Fibroblast of mammary gland (primary cell): ENCODE data around the gene AVL9.

Source experiments
- DNase-seq: peaks from one replicate; pipeline ENCODE4 v3.0.0-alpha.2; 2010; ENCODE audit warnings: low read depth
- H3K4me3 ChIP-seq: 2 replicates; pipeline ENCODE4 v1.5.1; 2011; ENCODE audit warnings: low read depth, mild to moderate bottlenecking, low read length, moderate library complexity; ENCODE audit not compliant: control insufficient read depth
- TF ChIP-seq, protein P1 (sequence below): conservative IDR thresholded peaks from 2 replicates; pipeline ENCODE4 v1.5.1; 2011; ENCODE audit warnings: low read depth, low read length, inconsistent platforms; ENCODE audit not compliant: control insufficient read depth, insufficient read depth

The AVL9 gene

DNA sequence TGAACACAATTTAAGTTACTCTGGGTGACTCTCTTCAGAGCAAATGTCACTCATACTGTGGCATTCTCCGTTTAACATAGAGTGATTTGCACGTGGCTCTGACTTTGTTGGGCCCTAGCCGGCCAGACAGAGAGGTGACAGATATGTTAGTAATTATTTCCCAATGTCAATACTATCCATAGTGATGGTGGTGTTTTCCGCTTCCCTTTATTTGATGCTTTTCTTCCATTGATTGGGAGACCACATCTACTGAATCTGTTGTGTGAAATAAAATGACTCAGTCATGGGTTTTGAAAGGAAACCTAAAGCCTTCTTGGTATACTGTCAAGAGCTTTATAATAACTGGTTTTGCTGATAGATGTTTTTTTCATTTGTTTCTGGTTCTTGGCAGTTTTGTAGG, 7.4 kb downstream of the AVL9 start:
- no peak for DNase-seq
- no peak overlapping the region for H3K4me3 ChIP-seq
- TF ChIP-seq, protein P1, sequence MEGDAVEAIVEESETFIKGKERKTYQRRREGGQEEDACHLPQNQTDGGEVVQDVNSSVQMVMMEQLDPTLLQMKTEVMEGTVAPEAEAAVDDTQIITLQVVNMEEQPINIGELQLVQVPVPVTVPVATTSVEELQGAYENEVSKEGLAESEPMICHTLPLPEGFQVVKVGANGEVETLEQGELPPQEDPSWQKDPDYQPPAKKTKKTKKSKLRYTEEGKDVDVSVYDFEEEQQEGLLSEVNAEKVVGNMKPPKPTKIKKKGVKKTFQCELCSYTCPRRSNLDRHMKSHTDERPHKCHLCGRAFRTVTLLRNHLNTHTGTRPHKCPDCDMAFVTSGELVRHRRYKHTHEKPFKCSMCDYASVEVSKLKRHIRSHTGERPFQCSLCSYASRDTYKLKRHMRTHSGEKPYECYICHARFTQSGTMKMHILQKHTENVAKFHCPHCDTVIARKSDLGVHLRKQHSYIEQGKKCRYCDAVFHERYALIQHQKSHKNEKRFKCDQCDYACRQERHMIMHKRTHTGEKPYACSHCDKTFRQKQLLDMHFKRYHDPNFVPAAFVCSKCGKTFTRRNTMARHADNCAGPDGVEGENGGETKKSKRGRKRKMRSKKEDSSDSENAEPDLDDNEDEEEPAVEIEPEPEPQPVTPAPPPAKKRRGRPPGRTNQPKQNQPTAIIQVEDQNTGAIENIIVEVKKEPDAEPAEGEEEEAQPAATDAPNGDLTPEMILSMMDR: no peak

DNA sequence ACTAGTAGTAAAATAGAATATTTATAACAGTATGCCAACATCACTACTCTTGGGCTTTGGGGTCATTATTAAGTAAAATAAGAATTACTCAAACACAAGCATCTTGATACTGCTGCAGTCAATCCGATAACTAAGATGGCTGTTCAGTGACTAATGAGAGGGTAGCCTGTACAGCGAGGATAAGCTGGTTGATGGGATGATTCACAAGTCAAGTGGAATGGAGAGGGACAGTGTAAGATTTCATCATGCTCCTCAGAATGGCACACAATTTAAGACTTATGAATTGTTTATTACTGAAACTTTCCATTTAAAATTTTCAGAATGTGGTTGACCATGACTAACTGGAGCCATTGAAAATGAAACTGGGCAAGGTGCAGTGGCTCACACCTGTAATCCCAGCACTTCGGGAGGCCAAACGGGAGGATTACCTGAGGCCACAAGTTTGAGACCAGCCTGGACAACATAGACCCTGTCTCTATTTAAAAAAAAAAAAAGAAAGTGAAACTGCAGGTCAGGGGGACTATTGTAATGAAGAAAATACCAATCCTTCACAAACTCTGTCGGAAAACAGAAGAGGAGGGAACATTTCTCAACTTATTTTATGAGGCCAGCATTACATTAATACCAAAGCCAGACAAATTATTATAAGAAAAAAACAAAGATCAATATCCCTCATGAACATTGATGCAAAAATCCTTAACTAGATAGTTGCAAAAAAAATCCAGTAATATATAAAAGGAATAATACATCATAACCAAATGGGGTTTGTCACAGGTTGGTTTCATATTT, 11.2 kb downstream of the AVL9 start:
- DNase-seq: peak; percentile 94
- H3K4me3 ChIP-seq: no peak overlapping the region
- TF ChIP-seq, protein P1: no peak

DNA sequence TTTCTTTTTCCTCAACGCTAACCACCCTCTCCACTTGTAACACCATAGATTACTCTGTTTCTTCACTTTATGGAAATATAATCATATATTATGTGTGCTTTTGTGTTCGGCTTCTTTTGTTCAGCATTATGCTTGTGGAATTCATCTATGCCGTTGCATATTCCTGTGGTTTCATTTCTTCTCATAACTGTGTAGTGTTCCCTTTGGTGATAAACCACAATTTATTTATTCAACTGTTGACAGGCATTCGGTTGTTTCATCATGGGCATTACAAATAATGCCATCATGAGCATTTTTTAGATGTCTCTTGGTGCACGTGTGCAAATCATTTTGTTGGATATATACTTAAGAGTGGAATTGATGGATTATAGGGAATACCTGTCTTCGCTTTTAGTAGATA, 12.1 kb downstream of the AVL9 start:
- H3K4me3 ChIP-seq: no peak overlapping the region
- TF ChIP-seq, protein P1: no peak
- peak; percentile 52 for DNase-seq

DNA sequence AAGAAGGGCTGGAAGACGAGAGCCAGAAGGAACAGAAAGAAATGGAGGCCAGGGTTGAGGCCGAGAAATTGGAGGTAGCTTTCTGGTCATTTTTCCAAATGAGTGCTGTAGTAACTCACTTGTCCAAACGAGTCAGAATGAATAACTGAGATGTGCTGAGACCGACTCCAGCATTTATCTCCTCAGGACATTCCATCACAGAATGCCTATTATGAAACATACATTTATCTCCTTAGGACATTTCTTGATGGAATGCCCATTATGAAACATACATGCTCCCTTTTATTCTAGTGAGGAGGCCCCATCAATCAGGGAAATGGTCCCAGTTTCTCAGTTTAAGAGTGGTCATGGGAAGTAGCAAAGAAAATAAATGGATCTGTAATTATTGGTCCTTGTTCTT, 16.5 kb downstream of the AVL9 start:
- H3K4me3 ChIP-seq: no peak overlapping the region
- no peak for DNase-seq
- TF ChIP-seq, protein P1: no peak

DNA sequence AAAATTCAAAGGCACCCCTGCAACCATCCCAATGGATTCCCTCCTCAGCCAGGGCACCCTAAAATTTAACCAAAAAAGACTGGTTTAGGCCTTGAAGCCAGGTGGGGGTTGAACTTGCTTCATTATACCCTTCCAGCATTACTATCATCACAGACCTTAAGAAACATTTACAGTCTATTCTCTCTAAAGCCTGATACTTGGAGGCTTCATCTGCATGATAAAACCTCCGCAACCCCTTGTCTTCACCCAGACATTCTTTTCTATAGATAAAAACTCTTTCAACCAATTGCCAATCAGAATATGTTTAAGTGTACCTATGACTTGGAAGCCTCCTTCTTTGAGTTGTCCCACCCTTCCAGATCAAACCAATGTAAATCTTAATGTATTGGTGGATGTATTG, 17.9 kb downstream of the AVL9 start:
- H3K4me3 ChIP-seq: no peak overlapping the region
- TF ChIP-seq, protein P1: no peak
- no peak for DNase-seq

DNA sequence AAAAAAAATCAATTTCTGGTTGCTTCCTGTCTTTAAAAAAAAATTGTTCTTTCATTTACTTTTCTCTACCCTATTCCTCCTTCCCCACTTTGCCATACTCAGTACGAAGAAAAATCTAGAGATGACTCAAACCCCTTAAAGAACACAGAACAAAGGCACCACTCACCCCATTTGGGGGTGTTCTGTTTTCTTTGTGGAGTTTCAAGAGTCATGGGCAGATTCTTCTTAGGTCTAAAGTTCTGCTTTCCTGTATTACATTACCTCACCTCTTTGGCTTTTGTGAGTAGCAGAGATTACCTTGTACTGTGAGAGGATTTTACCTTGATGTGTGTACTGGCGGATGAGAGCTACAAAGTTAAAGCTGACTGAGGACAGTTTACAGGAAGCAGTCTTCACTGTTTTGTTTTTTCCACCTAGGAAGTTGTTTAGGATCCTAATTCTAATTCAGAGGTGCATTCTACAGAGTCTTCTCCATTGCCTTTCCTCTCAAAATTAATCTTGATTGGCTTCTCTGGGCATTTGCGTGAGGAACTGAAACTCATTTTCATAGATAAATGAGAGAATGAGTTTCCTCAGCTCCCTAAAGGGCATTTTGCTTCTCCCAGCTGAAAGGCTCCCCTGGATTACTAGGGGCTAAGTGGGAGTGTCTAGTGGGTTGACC, 20.7 kb downstream of the AVL9 start:
- TF ChIP-seq, protein P1: no peak
- no peak overlapping the region for H3K4me3 ChIP-seq
- no peak for DNase-seq
